Lower leg skin (tissue), 3 donors: Measurements from ENCODE around the gene PLCD3.

Experiments
- CTCF ChIP-seq, 3 donors: fragments of 450-650 bp; IDR thresholded peaks; one replicate each; pipeline ENCODE4 v1.5.1; 2016; ENCODE audit warnings: antibody characterized with exemption in 3 of 3, mild to moderate bottlenecking in 3 of 3, moderate library complexity in 2 of 3
- POLR2A ChIP-seq, 2 donors: fragments of 450-650 bp; IDR thresholded peaks; one replicate each; pipeline ENCODE4 v1.6.1; 2016 to 2017; ENCODE audit warnings: antibody characterized with exemption in 2 of 2, mild to moderate bottlenecking in 1 of 2, moderate library complexity in 1 of 2

DNA sequence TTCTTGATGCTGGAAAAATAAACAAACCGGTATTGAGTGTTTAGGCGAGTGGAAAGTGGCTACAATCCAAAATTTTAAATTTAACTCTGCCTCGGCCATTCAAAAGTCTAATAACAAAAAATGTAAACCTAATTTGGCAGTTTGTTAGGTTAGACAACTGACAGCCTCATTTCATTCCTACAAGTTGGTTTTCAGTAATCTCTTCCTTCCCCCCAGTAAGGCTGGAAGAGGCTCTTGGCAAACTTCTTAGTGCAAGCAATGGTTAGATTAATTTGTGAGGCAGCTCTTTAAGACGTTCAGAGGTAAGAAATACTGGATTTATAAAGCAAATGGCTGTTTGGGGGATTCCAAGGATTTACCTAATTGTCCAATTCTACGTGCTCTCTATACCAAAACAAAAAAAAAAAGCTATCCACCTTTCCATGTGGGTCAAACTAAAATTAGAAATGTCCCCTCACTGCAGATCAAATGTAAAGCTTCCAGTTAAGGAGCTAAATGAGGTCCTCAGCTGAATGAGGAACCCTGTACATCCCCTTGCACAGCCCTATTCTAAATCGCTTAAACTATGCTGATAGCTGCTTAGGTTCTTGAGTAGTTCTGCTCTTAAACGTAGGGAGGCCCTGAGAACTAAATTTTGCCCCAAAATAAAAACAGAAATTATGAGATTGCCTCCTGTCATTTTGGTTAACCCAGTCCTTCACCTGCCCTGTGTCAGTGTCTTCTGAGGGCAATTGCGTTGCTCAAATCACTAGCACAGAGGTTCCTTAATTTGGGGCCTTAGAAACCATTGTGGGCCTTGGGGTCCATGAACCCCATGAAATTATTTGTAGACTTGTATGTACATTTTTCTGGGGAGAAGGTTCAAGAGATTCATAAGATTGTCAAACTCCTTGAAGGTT, 18.8 kb upstream of the PLCD3 start:
- TF ChIP-seq POLR2A (IDR thresholded peaks at IDR 0.05) (no peak), CTCF (IDR thresholded peaks at IDR 0.05) (no peak)
